Fibroblast of mammary gland (primary cell): Measurements from ENCODE around the gene TSPYL1.
A peak's percentile ranks its signal among the peaks of the same experiment; 100 is the strongest.

ENCODE experiments used
- DNase-seq: peaks from one replicate; pipeline ENCODE4 v3.0.0-alpha.2; 2010; ENCODE audit warnings: low read depth
- H3K4me3 ChIP-seq: 2 replicates; pipeline ENCODE4 v1.5.1; 2011; ENCODE audit warnings: low read depth, mild to moderate bottlenecking, low read length, moderate library complexity; ENCODE audit not compliant: control insufficient read depth
- TF ChIP-seq, protein P1 (sequence below): conservative IDR thresholded peaks from 2 replicates; pipeline ENCODE4 v1.5.1; 2011; ENCODE audit warnings: low read depth, low read length, inconsistent platforms; ENCODE audit not compliant: control insufficient read depth, insufficient read depth

The TSPYL1 gene

DNA sequence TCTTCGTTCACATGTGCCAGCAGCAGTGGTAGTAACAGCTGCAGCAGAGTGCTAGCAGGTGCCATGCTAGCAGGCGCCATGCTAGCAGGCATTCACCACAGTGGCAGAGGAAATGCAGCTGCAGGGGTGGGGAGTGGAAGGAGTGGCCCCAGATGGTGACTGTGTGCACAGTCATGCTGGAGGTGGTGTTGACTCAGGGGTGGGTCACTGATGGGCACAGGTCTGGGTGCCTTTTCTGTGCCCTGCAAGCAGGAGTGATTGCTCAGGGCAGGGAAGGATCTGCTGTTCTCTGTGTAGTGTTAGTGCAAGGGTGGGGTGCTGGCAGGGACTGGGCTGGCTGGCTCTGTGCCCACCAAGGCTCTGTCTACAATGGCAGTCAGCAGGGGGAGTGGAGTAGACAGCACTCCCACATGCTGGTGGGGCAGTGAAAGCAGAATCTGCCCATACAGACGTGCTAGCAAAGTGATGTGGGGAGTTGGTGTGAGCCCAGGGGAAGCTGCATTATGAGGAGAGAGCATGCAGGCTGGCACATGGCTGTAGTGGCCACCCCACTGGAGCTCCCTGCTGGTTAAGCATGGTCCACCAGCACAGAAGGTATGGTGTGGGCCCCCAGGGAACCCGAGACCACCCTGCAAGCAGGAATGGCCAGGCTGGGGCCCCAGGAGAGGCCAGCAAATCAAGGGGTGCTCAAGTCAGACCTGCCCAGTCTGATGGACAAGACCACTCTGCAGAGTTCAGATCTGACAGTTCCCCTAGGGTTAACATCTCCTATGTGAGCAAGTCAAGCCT is 14.5 kb downstream of the TSPYL1 start:
- DNase-seq, result peak; percentile 41
- H3K4me3 ChIP-seq, result no peak overlapping the region
- TF ChIP-seq, protein P1, sequence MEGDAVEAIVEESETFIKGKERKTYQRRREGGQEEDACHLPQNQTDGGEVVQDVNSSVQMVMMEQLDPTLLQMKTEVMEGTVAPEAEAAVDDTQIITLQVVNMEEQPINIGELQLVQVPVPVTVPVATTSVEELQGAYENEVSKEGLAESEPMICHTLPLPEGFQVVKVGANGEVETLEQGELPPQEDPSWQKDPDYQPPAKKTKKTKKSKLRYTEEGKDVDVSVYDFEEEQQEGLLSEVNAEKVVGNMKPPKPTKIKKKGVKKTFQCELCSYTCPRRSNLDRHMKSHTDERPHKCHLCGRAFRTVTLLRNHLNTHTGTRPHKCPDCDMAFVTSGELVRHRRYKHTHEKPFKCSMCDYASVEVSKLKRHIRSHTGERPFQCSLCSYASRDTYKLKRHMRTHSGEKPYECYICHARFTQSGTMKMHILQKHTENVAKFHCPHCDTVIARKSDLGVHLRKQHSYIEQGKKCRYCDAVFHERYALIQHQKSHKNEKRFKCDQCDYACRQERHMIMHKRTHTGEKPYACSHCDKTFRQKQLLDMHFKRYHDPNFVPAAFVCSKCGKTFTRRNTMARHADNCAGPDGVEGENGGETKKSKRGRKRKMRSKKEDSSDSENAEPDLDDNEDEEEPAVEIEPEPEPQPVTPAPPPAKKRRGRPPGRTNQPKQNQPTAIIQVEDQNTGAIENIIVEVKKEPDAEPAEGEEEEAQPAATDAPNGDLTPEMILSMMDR, result no peak

DNA sequence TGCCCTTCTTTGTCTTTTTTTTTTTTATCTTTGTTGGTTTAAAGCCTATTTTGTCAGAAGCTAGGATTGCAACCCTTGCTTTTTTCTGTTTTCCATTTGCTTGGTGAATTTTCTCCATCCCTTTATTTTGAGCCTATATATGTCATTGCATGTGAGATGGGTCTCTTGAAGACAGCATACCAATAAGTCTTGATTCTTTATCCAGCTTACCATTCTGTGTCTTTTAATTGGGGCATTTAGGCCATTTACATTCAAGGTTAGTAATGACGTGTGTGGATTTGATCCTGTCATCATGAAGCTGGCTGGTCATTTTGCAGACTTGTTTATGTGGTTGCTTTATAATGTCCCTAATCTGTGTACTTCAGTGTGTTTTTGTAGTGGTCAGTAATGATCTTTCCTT is 16.4 kb downstream of the TSPYL1 start:
- H3K4me3 ChIP-seq, result no peak overlapping the region
- TF ChIP-seq, protein P1, result no peak
- no peak for DNase-seq

DNA sequence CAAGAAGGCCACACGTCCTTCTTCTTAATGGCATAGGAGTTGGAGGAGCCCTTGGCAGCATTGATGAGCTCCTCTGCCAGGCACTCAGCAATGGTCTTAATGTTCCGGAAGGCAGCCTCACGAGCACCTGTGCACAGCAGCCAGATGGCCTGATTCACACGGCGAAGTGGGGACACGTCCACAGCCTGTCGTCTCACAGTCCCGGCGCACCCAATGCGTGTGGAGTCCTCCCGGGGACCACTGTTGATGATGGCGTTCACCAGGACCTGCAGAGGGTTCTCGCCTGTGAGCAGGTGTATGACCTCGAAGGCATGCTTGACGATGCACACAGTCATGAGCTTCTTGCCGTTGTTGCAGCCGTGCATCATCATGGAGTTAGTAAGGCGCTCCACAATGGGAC is 21.2 kb downstream of the TSPYL1 start:
- H3K4me3 ChIP-seq, result no peak overlapping the region
- no peak for DNase-seq
- TF ChIP-seq, protein P1, result no peak

GRCh38 chr6:116256694-116257093 is 23.0 kb downstream of the TSPYL1 start:
- no peak overlapping the region for H3K4me3 ChIP-seq
- TF ChIP-seq, protein P1, result no peak
- no peak for DNase-seq

DNA sequence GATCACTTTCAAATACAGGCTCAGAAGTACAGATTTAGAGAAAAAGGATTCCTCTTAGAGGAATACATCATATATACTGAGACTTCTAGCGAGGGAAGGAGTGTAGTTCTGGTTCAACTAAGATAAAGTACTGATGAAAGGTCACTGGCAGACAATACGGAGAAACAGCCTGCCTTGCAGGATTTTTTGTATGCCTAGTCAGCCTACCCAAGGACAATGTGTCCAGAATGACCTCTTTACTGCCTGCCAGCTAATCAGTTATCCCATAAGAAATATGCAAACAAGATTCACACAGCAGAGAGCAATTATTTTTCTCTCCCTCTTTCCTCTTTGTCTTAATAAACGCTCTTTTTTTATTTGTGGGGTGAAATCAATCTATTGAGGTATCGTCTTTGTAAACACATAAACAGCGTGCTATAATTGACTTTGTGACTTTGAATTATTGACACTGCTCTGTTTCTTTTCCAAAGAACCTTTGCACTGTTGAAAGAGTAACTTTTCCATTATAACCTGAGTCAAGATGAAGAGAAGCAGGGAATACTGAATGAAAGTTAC is 24.4 kb downstream of the TSPYL1 start:
- TF ChIP-seq, protein P1, result no peak
- DNase-seq, result peak; percentile 34
- no peak overlapping the region for H3K4me3 ChIP-seq

DNA sequence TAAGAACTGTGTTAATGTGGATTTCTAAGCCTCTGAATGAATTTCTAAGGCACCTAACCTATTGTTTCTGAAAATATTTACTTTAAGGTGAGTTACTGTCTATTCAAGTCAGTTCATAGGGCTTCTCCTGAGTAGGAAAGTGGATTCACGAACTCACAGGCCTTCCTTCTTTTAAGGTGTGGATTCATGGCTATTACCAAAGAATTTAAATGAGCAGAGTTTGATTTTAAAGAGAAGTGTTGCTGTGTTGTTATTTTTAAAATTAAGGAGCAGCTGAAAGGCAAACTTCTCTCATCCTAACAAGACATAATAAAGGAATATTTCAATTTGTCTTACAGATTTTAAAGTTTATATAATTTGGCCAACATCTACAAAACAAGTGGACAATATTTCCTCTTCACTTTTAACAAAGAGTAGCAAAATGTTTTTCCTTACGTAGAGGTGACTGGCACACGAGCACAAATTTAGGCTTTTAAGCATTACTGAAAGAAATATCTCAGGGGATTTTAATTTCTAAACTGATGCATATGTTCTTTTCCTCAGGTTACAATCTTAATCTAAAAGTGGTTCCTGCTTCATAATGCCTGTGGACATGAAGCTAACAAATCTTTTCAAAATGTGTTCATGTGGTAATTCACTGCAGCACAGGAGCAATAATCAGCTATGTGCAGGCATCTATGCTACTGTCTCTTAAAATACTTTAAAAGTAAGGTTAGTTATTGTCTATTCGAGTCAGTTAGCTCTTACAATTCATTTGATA is 25.3 kb downstream of the TSPYL1 start:
- no peak for DNase-seq
- H3K4me3 ChIP-seq, result peak overlapping the region; percentile 91
- TF ChIP-seq, protein P1, result no peak
